Choroid plexus epithelial cell (primary cell): ENCODE data around the gene MORF4L2.
A peak's percentile ranks its signal among the peaks of the same experiment; 100 is the strongest.

ENCODE experiments used
- DNase-seq: peaks from one replicate; pipeline ENCODE4 v3.0.0-alpha.2; 2010; ENCODE audit warnings: low read depth
- H3K4me3 ChIP-seq: 2 replicates; pipeline ENCODE4 v1.5.1; 2011; ENCODE audit warnings: low read depth, mild to moderate bottlenecking, control low read depth, low read length, moderate library complexity
- CTCF ChIP-seq: conservative IDR thresholded peaks from 2 replicates; pipeline ENCODE4 v1.5.1; 2011; ENCODE audit warnings: low read depth, mild to moderate bottlenecking, control low read depth, inconsistent platforms, low read length, moderate library complexity

Gene MORF4L2

GRCh38 chrX:103686199-103687072 is at the start of gene MORF4L2:
TSS of gene MORF4L2 (minus strand) at chrX:103686699. CDS start at chrX:103677027, 9,672 bp downstream.
- H3K4me3 ChIP-seq: peak within 1 kb of the TSS; percentile 76
- peak; percentile 99 for DNase-seq
- TF ChIP-seq CTCF: no peak

- peak; percentile 65 for DNase-seq
- H3K4me3 ChIP-seq: no peak overlapping the region
- no peak for TF ChIP-seq CTCF
These were observed 47.7 kb upstream of the MORF4L2 start for GRCh38 chrX:103734125-103734760.

- TF ChIP-seq CTCF: no peak
- no peak for DNase-seq
These were observed 46.5 kb upstream of the MORF4L2 start for GRCh38 chrX:103733017-103733416.

GRCh38 chrX:103730796-103731493 is 44.4 kb upstream of the MORF4L2 start:
- no peak for TF ChIP-seq CTCF
- DNase-seq: peak; percentile 94
- H3K4me3 ChIP-seq: no peak overlapping the region

More at GRCh38 chrX:103733017-103733416, 46.5 kb upstream of the MORF4L2 start:
- H3K4me3 ChIP-seq: no peak overlapping the region

GRCh38 chrX:103730147-103730795 is 43.8 kb upstream of the MORF4L2 start:
- TF ChIP-seq CTCF: no peak
- no peak overlapping the region for H3K4me3 ChIP-seq
- DNase-seq: no peak

GRCh38 chrX:103729015-103729414 is 42.5 kb upstream of the MORF4L2 start:
- DNase-seq: no peak
- no peak overlapping the region for H3K4me3 ChIP-seq
- no peak for TF ChIP-seq CTCF
